HG03025 (cell line): ENCODE data around the gene DLG2.

Source experiments
- ATAC-seq: cut with Tn5 transposase; IDR thresholded peaks from one replicate; pipeline ENCODE4 v1.9.1; 2021; ENCODE audit warnings: mild to moderate bottlenecking, moderate library complexity; ENCODE audit not compliant: unreplicated experiment, low FRiP score

The DLG2 gene

GRCh38 chr11:84214557-84214956, 1412.6 kb downstream of the DLG2 start:
- ATAC-seq = no peak

DNA sequence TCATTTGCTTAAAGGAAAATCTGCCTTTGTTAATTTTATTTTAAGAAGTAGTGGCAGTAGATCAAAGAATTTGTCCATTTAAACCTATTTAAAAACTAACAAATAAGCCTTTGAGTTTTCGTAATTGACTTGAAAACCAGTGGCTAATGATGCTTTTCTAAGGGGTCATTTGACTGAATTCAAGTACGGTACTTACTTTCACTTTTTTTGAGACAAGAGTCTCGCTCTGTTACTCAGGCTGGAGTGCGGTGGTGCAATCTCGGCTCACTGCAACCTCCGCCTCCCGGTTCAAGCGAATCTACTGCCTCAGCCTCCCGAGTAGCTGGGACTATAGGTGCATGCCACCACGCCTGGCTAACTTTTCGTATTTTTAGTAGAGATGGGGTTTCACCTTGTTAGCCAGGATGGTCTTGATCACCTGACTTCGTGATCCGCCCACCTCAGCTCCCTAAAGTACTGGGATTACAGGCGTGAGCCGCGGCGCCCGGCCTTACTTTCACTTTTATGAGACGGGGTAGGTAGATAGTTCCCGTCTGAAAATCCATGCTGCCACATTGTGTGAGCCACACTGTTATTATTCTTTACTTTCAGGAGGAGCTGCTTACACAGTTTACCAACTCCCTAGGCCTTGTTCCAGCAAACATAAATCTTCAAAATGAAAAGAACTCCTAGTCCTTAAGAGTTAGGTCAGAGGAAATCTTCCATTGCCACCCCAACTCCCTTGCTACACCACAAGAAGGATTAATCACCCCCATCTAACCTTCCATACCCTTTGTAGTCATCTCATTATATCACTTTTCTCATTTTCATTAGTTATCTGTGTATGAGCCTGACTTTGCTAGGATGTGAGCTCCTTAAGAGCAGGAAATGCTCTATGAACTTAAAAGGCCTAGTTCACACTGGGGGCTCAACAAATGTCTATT, 1414.4 kb downstream of the DLG2 start:
- no peak for ATAC-seq

DNA sequence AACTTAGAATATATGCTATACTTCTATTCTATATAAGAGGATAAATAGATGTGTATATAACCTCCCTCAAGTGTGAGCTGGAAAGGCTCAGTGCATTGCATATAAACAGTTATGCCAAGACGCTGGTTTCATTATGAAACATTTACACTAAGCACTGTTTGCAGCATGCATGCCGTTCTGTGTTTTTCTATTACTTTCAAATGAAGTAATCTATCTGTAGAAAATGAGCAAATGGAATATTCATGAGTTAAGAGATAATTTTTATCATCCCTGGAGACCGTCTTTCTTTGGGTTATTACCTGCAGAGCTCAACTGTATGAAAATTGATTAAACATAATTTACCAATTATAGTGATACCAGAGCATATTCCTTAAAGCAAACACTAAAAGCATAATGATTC, 1415.2 kb downstream of the DLG2 start:
- ATAC-seq = no peak

DNA sequence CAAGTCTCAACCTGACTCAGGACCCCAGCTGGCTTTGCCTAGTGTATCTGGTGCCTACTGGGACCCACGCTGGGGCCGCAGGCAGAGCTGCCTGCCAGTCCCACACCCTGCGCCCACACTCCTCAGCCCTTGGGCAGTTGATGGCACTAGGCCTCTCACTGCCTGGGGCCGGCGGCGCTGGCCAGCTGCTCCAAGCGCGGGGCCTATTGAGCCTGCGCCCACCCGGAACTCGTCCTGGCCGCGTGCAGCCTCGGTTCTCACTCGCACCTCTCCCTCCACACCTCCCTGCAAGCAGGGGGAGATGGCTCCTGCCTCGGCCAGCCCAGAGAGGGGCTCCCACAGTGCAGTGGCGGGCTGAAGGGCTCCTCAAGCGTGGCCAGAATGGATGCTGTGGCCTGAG, 1432.4 kb downstream of the DLG2 start:
- no peak for ATAC-seq

DNA sequence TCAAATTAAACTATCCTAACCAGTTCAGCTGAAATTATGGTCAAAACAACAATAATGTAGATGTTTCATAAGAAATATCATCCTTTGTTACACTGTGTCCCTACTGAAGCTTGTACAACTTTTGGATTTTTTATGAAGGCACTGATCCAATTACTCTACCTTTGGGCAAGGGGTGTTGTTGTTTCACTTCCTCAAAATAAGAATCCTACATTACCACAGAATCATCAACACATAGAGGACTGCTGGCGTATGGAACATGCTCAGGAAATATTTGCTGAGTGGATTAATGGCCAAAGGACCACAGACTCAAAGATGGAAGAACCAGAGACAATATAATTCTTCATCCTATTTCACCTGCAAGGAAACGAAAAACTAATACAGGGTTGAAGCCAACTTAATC, 1433.4 kb downstream of the DLG2 start:
- no peak for ATAC-seq

GRCh38 chr11:84188521-84188920, 1438.6 kb downstream of the DLG2 start:
- ATAC-seq = no peak

DNA sequence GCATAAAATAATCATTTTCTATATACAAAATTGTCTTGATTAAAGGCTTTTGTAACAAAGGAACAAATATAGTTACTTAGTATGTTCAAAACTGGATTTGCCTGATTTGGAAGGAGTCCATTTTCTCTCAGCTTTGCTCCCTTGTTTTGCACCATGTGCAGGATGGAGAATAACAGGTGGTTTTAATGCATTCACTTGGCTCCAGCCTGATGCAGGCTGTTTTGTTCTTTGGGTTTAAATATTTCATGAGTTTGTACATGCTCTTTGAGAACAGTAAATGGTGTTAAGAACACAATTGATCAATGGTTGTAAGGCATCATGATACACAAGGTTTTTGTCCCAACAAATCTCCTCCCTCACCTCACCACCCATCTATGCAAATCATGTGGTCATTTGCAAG, 1454.1 kb downstream of the DLG2 start:
- no peak for ATAC-seq

DNA sequence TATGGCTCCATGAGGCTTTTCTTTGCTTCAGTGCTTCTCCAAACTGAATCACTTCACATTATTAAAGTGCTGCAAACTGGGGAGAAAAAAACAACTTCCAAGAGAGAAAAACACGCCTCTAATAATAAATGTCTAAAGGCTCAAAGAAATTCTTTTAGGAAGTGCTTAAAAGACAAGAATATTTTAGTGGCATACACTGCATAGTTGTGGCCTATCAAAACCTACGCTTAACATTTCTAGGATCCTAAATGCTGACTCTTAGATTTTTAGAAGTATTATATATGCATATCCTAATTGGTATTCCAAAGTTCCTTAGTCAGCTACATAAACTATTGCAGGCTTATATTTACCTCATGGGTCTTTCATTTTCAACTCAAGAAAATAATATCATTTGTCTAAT, 1462.0 kb downstream of the DLG2 start:
- ATAC-seq = no peak

GRCh38 chr11:84164728-84165127, 1462.4 kb downstream of the DLG2 start:
- no peak for ATAC-seq

DNA sequence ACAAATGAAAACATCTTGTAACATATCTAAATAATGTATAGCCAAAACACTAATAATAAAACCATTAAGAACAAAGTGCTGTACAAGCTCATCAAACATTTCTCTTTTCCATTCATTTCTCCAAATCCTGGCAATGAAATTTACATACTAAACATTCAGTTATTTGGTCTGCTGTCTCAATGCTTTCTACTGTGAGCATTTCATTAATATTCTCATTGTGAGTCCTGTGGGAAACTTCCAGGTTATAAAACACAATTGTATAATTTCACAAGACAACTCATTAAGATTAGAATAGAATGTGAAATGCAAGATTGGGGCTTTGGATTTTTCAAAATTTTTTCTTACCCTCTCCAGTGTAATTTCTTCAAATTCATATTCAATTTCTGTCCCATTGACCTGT, 1464.0 kb downstream of the DLG2 start:
- no peak for ATAC-seq

DNA sequence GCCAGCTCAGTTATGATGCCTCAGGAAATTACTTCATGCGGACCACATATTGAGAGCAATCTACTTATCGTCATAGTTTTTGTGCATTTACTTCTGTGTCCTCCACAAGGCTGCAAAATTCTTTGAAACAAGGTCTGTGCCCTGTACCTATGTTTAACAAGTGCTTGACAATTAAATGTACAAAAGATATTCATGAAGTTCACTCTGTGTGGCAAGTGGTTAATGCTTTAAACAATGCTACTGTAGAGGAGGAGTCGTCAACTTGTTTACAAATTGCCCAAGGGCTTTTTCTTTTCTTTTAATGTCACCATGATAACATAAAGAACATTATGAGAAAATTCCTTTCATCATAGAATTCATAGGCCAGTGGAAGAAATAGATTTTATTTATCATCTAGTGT, 1469.5 kb downstream of the DLG2 start:
- no peak for ATAC-seq

GRCh38 chr11:84146826-84147225, 1480.3 kb downstream of the DLG2 start:
- ATAC-seq = no peak

- no peak for ATAC-seq
These were observed 1481.4 kb downstream of the DLG2 start for GRCh38 chr11:84145616-84146185.

- ATAC-seq = no peak
These were observed 1482.6 kb downstream of the DLG2 start for GRCh38 chr11:84144531-84144930.

GRCh38 chr11:84142411-84142810, 1484.7 kb downstream of the DLG2 start:
- ATAC-seq = no peak

- ATAC-seq = no peak
These were observed 1486.6 kb downstream of the DLG2 start for GRCh38 chr11:84140386-84141169.

GRCh38 chr11:84137960-84138359, 1489.2 kb downstream of the DLG2 start:
- no peak for ATAC-seq

- ATAC-seq = no peak
These were observed 1489.6 kb downstream of the DLG2 start for GRCh38 chr11:84137505-84137904.

DNA sequence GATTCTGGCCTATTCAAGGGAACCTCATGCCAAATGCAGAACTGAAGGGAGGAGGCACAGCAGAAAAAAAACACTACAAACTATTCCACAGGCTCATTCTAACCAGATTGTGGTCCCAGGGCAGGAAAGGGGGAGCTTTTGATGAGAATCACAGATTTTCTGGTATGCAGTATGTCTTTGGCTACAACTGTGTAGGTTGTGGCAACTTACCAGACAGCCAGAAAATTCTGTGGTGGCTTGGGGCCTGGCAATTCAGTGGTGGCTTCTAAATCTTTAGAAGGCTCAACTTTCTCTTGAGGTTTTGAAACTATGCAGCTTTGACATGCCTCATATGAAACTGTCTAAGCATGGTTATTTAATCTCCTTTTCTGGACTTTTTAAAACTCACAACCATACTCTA, 1490.2 kb downstream of the DLG2 start:
- no peak for ATAC-seq

- peak; percentile 81 for ATAC-seq
These were observed 1496.3 kb downstream of the DLG2 start for GRCh38 chr11:84130646-84131427.
